Astrocyte (in vitro differentiated cells and primary cell): ENCODE data around the gene NSMF.

ENCODE experiments used
- EZH2 ChIP-seq: IDR thresholded peaks from 2 replicates; pipeline ENCODE4 v1.6.1; 2012; ENCODE audit warnings: mild to moderate bottlenecking, low read length, inconsistent platforms; ENCODE audit not compliant: insufficient read depth
- TF ChIP-seq, protein P1 (sequence below): IDR thresholded peaks from 2 replicates; pipeline ENCODE4 v1.5.1; 2011; ENCODE audit warnings: low read depth, mild to moderate bottlenecking, inconsistent platforms, low read length, moderate library complexity; ENCODE audit not compliant: insufficient read depth

DNA sequence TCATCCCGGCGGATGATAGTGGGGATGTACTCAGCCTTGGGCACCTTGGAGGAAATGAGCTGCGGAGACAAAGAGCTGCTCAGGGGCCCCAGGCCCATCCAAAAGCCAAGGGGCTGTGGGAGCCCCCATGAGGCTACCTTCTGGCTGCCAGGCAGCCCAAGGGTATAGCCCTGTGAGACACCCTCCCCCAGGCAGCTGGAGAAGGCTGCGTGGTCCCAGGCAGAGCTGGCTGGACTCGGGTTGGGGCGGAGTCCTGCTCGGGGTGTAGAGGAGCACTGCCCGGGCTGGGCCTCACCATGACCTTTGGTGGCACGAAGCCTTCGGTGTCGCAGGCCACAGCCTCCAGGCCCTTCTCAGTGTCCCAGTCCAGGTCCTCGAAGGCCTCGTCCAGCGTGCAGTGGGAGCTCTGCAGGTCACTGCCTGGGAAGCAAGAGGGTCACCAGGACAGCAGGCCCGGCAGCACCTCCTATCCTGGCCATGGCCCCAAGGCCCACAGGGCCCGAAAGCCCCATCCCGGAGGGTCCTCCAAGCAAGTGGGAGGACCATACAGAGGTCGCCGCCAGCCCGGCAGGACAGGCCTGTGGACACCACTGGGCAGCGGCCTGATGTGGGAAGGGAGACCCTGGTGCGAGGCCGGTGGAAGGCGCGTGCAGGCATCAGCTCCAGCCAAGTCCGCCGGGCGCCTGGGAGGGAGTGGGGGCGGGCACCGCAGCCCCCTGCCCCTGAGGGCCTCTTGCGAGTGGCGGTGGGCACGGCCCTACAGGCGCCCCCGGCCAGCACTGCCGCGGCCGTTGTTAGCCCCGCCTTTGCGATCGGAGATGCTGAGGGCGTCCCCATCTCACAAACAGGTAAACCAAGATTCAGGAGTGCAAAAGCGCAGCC is 6.1 kb downstream of the NSMF start:
- TF ChIP-seq EZH2, result no peak
- TF ChIP-seq, protein P1, sequence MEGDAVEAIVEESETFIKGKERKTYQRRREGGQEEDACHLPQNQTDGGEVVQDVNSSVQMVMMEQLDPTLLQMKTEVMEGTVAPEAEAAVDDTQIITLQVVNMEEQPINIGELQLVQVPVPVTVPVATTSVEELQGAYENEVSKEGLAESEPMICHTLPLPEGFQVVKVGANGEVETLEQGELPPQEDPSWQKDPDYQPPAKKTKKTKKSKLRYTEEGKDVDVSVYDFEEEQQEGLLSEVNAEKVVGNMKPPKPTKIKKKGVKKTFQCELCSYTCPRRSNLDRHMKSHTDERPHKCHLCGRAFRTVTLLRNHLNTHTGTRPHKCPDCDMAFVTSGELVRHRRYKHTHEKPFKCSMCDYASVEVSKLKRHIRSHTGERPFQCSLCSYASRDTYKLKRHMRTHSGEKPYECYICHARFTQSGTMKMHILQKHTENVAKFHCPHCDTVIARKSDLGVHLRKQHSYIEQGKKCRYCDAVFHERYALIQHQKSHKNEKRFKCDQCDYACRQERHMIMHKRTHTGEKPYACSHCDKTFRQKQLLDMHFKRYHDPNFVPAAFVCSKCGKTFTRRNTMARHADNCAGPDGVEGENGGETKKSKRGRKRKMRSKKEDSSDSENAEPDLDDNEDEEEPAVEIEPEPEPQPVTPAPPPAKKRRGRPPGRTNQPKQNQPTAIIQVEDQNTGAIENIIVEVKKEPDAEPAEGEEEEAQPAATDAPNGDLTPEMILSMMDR, result no peak
